ENCODE measurements around the gene C19orf53. TPM values are rescaled to one million over a fixed set of nuclear protein-coding genes. Genes with fewer than 3 reads are reported as not detected.

Gene C19orf53
- total and polyA plus RNA-seq, 9 of the 15 experiments (the other 6 are each of a cell fraction or from before 2014, with no cell fraction given), result 98.5 to 441 (median 164) TPM

- no peak for TF ChIP-seq CHD1 (IDR thresholded peaks at IDR 0.05; ENCODE audit: low read length)
- TF ChIP-seq KDM2B (CRISPR knock-in tag; IDR thresholded peaks at IDR 0.05), result no peak
- no peak for TF ChIP-seq SREBF1 (IDR thresholded peaks at IDR 0.05; ENCODE audit: borderline replicate concordance, low read depth, low read length)
- no peak for TF ChIP-seq ZNF655 (CRISPR knock-in tag; IDR thresholded peaks at IDR 0.05)
- TF ChIP-seq ZNF212 (CRISPR knock-in tag; IDR thresholded peaks at IDR 0.05), result no peak
- TF ChIP-seq BRF1 (IDR thresholded peaks at IDR 0.05; ENCODE audit: borderline replicate concordance, extremely low read depth, insufficient read length), result no peak
- no peak for TF ChIP-seq ZNF584 (CRISPR knock-in tag; IDR thresholded peaks at IDR 0.05; ENCODE audit: low read depth)
These were observed 7.3 kb downstream of the C19orf53 start (continued) for GRCh38 chr19:13781547-13781946.

GRCh38 chr19:13782537-13782936 lies 8.3 kb downstream of the C19orf53 start:
- ATAC-seq (no peak), FAIRE-seq (no peak), DNase-seq (ENCODE audit: extremely low read depth in 1 of 4, low spot score in 3 of 4) (no peak)
- Histone ChIP-seq H3K4me3 (no peak overlapping the region), H3K4me2 (ENCODE audit: insufficient read depth, low read length) (no peak overlapping the region), H3K9me1 (ENCODE audit: control insufficient read depth, insufficient read depth, low read length) (no peaks in the 10 kb centered on the region), H3K9me3 (replicated peaks; ENCODE audit: control insufficient read depth, insufficient read depth, low read depth, low read length) (no peaks in the 10 kb centered on the region), H3K4me1 (replicated peaks in 1 of 2; ENCODE audit: control insufficient read depth in 2 of 2, insufficient read depth in 2 of 2, low read length in 2 of 2) (peaks cover 7 to 17% of the 10 kb centered on the region in 2 experiments; a peak in 4 of 5 replicates), H4K20me1 (replicated peaks; ENCODE audit: control insufficient read depth, insufficient read depth, low read length) (no peaks in the 10 kb centered on the region), H3K79me2 (ENCODE audit: control insufficient read depth, insufficient read depth, low read length) (no peaks in the 10 kb centered on the region), H3K27me3 (ENCODE audit: control insufficient read depth in 2 of 2, insufficient read depth in 2 of 2, low read length in 2 of 2) (no peaks in the 10 kb centered on the region), H3K9ac (ENCODE audit: insufficient read depth in 1 of 2, low read depth in 2 of 2, low read length in 2 of 2) (no peak overlapping the region), H2AFZ (ENCODE audit: low read depth, low read length) (0 out of 2 replicates have a peak overlapping the region, but pooled peaks have one; percentile 21), H3K36me3 (ENCODE audit: control insufficient read depth, insufficient read depth, low read length) (peaks cover 19% of the 10 kb centered on the region; the same call in 2 of the 3 replicates), H3K27ac (ENCODE audit: extremely low read depth, low read depth, low read length) (no peak overlapping the region)
- TF ChIP-seq ZBED1 (IDR thresholded peaks at IDR 0.05) (peak; percentile 42; the same call in 1 of the 2 replicates), ZNF695 (CRISPR knock-in tag; IDR thresholded peaks at IDR 0.05) (no peak), TRIM24 (IDR thresholded peaks at IDR 0.05) (no peak), NKRF (IDR thresholded peaks at IDR 0.05; ENCODE audit: borderline replicate concordance) (no peak), NFIC (IDR thresholded peaks at IDR 0.05) (peak; percentile 64), PURB (CRISPR knock-in tag; IDR thresholded peaks at IDR 0.05; ENCODE audit: low read depth) (no peak)
- TF ChIP-seq, protein P1, sequence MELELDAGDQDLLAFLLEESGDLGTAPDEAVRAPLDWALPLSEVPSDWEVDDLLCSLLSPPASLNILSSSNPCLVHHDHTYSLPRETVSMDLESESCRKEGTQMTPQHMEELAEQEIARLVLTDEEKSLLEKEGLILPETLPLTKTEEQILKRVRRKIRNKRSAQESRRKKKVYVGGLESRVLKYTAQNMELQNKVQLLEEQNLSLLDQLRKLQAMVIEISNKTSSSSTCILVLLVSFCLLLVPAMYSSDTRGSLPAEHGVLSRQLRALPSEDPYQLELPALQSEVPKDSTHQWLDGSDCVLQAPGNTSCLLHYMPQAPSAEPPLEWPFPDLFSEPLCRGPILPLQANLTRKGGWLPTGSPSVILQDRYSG (tag; conservative IDR thresholded peaks at IDR 0.05; ENCODE audit: low read depth), result no peak
- TF ChIP-seq, protein P2, sequence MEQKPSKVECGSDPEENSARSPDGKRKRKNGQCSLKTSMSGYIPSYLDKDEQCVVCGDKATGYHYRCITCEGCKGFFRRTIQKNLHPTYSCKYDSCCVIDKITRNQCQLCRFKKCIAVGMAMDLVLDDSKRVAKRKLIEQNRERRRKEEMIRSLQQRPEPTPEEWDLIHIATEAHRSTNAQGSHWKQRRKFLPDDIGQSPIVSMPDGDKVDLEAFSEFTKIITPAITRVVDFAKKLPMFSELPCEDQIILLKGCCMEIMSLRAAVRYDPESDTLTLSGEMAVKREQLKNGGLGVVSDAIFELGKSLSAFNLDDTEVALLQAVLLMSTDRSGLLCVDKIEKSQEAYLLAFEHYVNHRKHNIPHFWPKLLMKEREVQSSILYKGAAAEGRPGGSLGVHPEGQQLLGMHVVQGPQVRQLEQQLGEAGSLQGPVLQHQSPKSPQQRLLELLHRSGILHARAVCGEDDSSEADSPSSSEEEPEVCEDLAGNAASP (IDR thresholded peaks at IDR 0.05), result no peak
- 46% methylated on average over 8 of the region's 8 CpGs for WGBS (ENCODE audit: insufficient coverage, low coverage, missing lambda C conversion rate)
- ChIA-PET CTCF (ENCODE audit: low intra/inter-chr PET ratio) (interaction anchor here (0.6 kb wide), 1 partner anchor 24 kb away, joined by 3 read pairs; no protein-coding TSS in a partner anchor), POLR2A (interaction anchor here (0.6 to 0.7 kb wide), 2 partner anchors 10 to 79 kb away, joined by 3 read pairs; no protein-coding TSS in a partner anchor)
- intact Hi-C loops (cut with micrococcal nuclease), result no loop called here
- in situ Hi-C loops (cut with MboI), result no loop called here
- no TSS peak for BruUV-seq (replicated peaks)

Measured in K562 (cell line).